ENCODE results near the gene CRLF3.
"Not testable (repeated sequence)": the region's sequence is repeated elsewhere in the genome, so short reads cannot be mapped to it uniquely, and the experiment has no call there.

The CRLF3 gene

DNA sequence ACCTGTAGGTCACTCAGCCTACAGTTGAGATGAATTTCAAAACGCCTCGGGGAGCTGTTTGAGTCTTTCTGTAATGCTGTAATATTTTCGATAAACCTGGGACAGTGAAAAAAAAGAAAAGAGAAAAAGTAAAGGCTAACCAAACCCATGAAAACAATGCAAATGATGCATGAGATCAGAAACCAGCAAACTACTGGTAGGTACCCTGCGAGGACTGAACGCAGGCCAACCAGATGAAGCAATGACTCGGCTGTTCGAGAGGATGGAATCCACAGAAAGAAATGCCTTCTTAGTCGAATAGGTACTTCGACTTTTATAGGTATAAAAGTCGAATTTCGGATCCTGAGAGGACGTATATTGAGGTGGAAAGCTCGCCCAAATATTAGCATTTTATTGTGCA is 6.8 kb upstream of the CRLF3 start:
- no peak for DNase-seq (ENCODE audit: extremely low read depth, insufficient read length)
- Histone ChIP-seq H3K4me3 (replicated peaks; ENCODE audit: low read depth, low read length) (peak overlapping the region; percentile 96), H3K36me3 (ENCODE audit: control insufficient read depth, insufficient read depth, low read length) (no peaks in the 10 kb centered on the region), H3K27me3 (replicated peaks; ENCODE audit: control insufficient read depth, insufficient read depth, low read length) (no peaks in the 10 kb centered on the region)
- TF ChIP-seq, protein P1, sequence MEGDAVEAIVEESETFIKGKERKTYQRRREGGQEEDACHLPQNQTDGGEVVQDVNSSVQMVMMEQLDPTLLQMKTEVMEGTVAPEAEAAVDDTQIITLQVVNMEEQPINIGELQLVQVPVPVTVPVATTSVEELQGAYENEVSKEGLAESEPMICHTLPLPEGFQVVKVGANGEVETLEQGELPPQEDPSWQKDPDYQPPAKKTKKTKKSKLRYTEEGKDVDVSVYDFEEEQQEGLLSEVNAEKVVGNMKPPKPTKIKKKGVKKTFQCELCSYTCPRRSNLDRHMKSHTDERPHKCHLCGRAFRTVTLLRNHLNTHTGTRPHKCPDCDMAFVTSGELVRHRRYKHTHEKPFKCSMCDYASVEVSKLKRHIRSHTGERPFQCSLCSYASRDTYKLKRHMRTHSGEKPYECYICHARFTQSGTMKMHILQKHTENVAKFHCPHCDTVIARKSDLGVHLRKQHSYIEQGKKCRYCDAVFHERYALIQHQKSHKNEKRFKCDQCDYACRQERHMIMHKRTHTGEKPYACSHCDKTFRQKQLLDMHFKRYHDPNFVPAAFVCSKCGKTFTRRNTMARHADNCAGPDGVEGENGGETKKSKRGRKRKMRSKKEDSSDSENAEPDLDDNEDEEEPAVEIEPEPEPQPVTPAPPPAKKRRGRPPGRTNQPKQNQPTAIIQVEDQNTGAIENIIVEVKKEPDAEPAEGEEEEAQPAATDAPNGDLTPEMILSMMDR (IDR thresholded peaks at IDR 0.05; ENCODE audit: insufficient read depth, low read length, poor library complexity, severe bottlenecking) = no peak

DNA sequence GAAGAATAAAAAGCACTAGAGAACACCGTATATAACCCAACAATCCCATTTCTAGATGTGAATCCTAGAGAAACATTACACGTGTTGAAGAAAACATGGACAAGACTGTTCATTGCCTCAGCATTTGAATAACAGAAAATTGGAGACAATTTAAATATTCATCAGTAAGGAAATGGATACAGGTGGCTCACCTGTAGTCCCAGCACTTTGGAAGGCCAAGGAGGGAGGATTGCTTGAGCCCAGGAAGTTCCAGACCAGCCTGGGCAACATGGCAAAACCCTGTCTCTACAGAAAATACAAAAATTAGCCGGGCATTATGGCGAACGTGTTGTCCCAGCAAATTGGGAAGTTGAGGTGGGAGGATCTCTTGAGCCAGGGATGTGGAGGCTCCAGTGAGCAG is 4.5 kb upstream of the CRLF3 start:
- TF ChIP-seq, protein P1 (IDR thresholded peaks at IDR 0.05; ENCODE audit: insufficient read depth, low read length, poor library complexity, severe bottlenecking) = no peak
- no peaks in the 10 kb centered on the region for H3K27me3 ChIP-seq (replicated peaks; ENCODE audit: control insufficient read depth, insufficient read depth, low read length)
- H3K4me3 ChIP-seq (replicated peaks; ENCODE audit: low read depth, low read length) = no peak overlapping the region
- H3K36me3 ChIP-seq (ENCODE audit: control insufficient read depth, insufficient read depth, low read length) = no peaks in the 10 kb centered on the region
- DNase-seq (ENCODE audit: extremely low read depth, insufficient read length) = no peak

DNA sequence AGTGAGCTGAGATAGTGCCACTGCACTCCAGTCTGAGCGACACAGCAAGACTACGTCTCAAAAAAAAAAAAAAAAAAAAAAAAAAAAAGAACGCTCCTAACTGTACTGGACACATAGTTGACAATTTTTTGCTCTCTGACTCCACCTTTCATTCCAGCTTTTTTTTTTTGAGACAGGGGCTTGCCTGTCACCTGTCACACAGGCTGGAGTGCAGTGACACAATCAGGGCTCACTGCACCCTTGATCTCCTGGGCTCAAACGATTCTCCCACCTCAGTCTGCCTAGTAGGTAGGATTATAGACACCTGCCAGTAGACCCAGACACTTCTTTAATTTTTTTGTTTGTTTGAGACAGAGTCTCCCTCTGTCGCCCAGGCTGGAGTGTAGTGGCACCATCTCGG is 2.6 kb upstream of the CRLF3 start:
- Histone ChIP-seq H3K36me3 (ENCODE audit: control insufficient read depth, insufficient read depth, low read length) (no peaks in the 10 kb centered on the region), H3K27me3 (replicated peaks; ENCODE audit: control insufficient read depth, insufficient read depth, low read length) (no peaks in the 10 kb centered on the region), H3K4me3 (replicated peaks; ENCODE audit: low read depth, low read length) (no peak overlapping the region)
- no peak for DNase-seq (ENCODE audit: extremely low read depth, insufficient read length)
- TF ChIP-seq, protein P1 (IDR thresholded peaks at IDR 0.05; ENCODE audit: insufficient read depth, low read length, poor library complexity, severe bottlenecking) = no peak

DNA sequence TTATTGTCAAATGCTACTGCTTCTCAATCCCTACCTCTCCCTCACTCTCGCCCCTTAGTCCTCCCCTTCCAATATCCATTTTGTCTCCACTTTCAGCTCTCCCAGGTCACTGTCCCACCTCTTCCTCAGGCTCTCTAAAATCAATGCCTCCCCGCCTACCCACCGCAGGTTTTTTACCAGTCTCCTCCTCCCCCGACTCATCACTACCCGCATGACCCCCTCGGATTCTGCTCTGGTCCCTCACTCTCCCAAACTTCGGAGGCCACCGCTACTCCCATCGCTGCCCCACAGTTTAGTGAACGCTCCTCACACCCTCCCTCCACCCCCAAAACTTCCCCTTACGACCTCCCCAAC is 513 bp downstream of the CRLF3 start:
- Histone ChIP-seq H3K27me3 (replicated peaks; ENCODE audit: control insufficient read depth, insufficient read depth, low read length) (no peaks in the 10 kb centered on the region), H3K4me3 (replicated peaks; ENCODE audit: low read depth, low read length) (peak overlapping the region; percentile 81), H3K36me3 (ENCODE audit: control insufficient read depth, insufficient read depth, low read length) (no peaks in the 10 kb centered on the region; the same call in 1 of the 2 replicates)
- no peak for DNase-seq (ENCODE audit: extremely low read depth, insufficient read length)
- TF ChIP-seq, protein P1 (IDR thresholded peaks at IDR 0.05; ENCODE audit: insufficient read depth, low read length, poor library complexity, severe bottlenecking) = no peak

DNA sequence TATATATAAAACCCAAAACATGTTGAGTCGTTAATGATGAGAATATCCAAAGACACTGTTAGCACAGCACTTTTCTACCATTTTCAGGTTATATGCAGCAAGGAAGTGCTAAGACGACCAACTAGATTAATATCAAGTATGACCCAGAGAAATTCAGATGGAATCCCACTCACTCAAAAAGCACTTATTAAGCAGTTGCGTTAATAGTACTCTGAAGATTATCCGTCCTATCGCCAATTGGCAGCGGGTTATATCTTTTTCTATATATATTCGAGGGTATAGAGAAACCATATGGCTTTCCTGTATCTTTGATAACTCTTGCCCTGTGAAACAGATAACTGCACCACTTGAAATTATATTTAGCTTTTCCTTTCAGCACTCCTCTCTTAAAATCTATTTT is 1.1 kb downstream of the CRLF3 start:
- DNase-seq (ENCODE audit: extremely low read depth, insufficient read length) = no peak
- Histone ChIP-seq H3K27me3 (replicated peaks; ENCODE audit: control insufficient read depth, insufficient read depth, low read length) (no peaks in the 10 kb centered on the region), H3K36me3 (ENCODE audit: control insufficient read depth, insufficient read depth, low read length) (no peaks in the 10 kb centered on the region; the same call in 1 of the 2 replicates), H3K4me3 (replicated peaks; ENCODE audit: low read depth, low read length) (peak overlapping the region; percentile 81)
- TF ChIP-seq, protein P1 (IDR thresholded peaks at IDR 0.05; ENCODE audit: insufficient read depth, low read length, poor library complexity, severe bottlenecking) = no peak

DNA sequence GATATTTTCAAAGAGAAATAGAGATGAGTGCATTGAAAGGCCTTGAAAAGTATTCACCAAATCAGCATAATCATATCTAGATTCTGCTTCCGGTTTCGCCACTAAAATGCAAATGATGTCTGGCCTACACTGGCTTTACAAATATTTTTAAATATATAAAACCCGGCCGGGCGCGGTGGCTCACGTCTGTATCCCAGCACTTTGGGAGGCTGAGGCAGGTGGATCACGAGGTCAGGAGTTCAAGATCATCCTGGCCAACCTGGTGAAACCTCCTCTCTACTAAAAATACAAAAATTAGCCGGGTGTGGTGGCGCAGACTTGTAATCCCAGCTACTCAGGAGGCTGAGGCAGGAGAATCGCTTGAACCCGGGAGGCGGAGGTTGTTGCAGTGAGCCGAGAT is 1.6 kb downstream of the CRLF3 start:
- H3K36me3 ChIP-seq (ENCODE audit: control insufficient read depth, insufficient read depth, low read length); H3K27me3 ChIP-seq (replicated peaks; ENCODE audit: control insufficient read depth, insufficient read depth, low read length): not testable (repeated sequence)
- DNase-seq (ENCODE audit: extremely low read depth, insufficient read length) = peak; percentile 52
- peak overlapping the region; percentile 81 for H3K4me3 ChIP-seq (replicated peaks; ENCODE audit: low read depth, low read length)
